HG03097 (cell line): ENCODE measurements around the gene CP.

ENCODE experiments used
- ATAC-seq: cut with Tn5 transposase; IDR thresholded peaks from one replicate; pipeline ENCODE4 v1.9.1; 2021; ENCODE audit not compliant: unreplicated experiment, low FRiP score

The CP gene

GRCh38 chr3:149129326-149130205 lies 92.1 kb downstream of the CP start, which contains the start of gene HPS3:
Gene HPS3 (plus strand): TSS chr3:149129638. CDS start chr3:149129724, 86 bp downstream.
- peak; percentile 93 for ATAC-seq

- no peak for ATAC-seq
These were observed 92.8 kb downstream of the CP start for GRCh38 chr3:149128821-149129220.

- no peak for ATAC-seq
These were observed 98.7 kb downstream of the CP start for GRCh38 chr3:149122721-149123578.
